ENCODE measurements around the gene ADAMTSL2.

Gene ADAMTSL2

DNA sequence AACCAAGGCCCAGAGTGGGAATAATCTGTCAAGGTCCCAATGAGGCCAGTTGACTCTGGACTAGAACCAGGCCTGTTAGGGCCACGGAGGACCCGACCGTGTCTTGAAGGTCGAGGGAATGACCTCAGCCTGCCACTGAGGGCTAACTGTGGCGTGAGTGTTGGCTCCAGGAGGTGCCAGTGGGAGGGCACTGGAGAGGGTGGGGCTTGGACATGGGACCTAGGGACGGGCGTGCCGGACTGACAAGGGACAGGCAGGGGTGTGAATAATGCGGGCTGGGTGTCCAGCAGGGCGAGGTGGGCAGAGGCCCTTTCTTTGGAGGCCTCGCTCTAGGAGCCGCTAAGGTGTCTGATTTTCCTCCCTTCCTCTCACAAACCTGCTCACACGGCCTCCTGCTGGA is 7.5 kb downstream of the ADAMTSL2 start:
- TF ChIP-seq, protein P1, sequence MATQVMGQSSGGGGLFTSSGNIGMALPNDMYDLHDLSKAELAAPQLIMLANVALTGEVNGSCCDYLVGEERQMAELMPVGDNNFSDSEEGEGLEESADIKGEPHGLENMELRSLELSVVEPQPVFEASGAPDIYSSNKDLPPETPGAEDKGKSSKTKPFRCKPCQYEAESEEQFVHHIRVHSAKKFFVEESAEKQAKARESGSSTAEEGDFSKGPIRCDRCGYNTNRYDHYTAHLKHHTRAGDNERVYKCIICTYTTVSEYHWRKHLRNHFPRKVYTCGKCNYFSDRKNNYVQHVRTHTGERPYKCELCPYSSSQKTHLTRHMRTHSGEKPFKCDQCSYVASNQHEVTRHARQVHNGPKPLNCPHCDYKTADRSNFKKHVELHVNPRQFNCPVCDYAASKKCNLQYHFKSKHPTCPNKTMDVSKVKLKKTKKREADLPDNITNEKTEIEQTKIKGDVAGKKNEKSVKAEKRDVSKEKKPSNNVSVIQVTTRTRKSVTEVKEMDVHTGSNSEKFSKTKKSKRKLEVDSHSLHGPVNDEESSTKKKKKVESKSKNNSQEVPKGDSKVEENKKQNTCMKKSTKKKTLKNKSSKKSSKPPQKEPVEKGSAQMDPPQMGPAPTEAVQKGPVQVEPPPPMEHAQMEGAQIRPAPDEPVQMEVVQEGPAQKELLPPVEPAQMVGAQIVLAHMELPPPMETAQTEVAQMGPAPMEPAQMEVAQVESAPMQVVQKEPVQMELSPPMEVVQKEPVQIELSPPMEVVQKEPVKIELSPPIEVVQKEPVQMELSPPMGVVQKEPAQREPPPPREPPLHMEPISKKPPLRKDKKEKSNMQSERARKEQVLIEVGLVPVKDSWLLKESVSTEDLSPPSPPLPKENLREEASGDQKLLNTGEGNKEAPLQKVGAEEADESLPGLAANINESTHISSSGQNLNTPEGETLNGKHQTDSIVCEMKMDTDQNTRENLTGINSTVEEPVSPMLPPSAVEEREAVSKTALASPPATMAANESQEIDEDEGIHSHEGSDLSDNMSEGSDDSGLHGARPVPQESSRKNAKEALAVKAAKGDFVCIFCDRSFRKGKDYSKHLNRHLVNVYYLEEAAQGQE (IDR thresholded peaks at IDR 0.05; ENCODE audit: insufficient read depth in 1 of 2, low read depth in 2 of 2, low read length in 2 of 2), result no peak
- TF ChIP-seq FOXP2 (optimal IDR thresholded peaks at IDR 0.05; ENCODE audit: borderline replicate concordance, extremely low read depth, extremely low read length, insufficient read depth), result no peak
- TF ChIP-seq POLR2AphosphoS5 (IDR thresholded peaks at IDR 0.05; ENCODE audit: low read depth, low read length), result no peak
- TF ChIP-seq TAF1 (IDR thresholded peaks at IDR 0.05; ENCODE audit: borderline replicate concordance, insufficient read depth, low read length), result no peak
- no peak for TF ChIP-seq SIN3A (IDR thresholded peaks at IDR 0.05; ENCODE audit: borderline replicate concordance, insufficient read depth, low read length)

DNA sequence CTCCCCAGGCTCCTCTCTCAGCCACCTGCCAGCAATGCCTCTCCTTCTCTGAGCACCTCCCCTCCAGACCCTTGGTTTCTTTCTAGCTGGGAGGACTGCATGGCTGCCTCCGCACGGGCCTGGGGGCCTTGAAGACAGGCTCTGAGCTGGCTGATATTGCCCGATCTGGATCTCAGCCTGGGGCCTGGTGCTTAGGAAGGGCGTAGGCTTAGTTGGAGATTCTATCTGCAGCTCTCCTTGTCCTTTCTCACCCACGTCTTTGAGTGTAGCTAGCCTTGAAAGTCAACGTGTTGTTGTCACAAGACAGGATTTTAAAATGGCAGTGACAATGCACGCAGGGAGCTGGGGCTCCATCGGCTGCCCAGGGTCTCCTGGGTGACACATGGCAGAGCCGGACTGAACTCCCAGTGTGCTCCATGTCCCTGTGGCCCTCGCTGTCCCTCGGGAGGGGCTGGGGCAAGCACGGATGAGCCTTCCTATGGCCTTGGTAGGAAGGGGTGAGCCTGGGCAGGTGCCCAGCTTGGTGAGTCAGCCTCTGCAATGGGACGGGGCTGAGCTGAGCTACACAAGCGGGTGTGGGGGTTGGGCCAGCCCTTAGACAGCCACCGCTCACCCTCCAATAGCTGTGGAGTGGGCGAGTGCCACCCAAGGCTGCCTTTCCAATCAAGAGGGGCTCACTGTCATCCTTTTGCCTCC is 9.4 kb downstream of the ADAMTSL2 start:
- TF ChIP-seq SIN3A (IDR thresholded peaks at IDR 0.05; ENCODE audit: borderline replicate concordance, insufficient read depth, low read length) (no peak), TAF1 (IDR thresholded peaks at IDR 0.05; ENCODE audit: borderline replicate concordance, insufficient read depth, low read length) (no peak)
- TF ChIP-seq, protein P1 (IDR thresholded peaks at IDR 0.05; ENCODE audit: insufficient read depth in 1 of 2, low read depth in 2 of 2, low read length in 2 of 2), result no peak

DNA sequence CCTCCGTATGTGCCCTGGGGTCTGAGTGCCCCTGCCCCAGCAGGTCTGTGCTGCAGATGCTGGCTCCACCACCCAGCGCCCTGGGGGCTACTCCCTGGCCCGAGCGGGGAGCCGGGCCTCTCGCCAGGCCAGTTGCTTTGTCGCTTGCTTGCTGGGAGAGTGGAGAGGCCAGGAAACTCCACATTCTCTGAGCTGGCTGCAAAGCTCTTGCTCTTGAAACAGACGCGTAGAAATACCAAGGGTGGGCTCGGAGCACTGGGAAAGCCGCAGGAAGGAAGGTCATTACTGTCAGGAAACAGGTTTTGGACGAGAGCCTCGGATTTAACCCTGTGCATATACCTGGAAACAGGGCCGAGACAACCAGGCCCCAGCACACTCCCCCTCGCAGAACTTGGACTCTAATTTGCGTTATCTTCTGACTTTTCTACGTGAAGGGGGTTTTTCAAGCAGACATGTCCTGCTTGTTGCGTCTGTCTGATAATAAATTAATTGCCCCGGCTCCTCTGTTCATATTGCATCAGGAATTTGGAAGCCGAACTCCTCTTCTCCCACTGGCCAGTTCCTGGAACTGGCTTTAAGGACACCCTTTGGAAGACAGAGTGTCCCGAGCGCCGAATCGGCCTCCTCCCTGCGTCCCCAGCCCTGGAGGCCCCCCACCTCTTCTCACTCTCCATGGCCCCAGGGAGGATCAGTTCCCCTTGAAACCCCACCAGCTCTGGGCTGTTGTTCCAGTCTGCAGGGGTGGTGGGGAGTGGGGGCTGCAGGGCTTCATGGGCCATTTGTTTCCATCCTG is 11.2 kb downstream of the ADAMTSL2 start:
- TF ChIP-seq POLR2AphosphoS5 (IDR thresholded peaks at IDR 0.05; ENCODE audit: low read depth, low read length) (no peak), SIN3A (IDR thresholded peaks at IDR 0.05; ENCODE audit: borderline replicate concordance, insufficient read depth, low read length) (no peak), FOXP2 (optimal IDR thresholded peaks at IDR 0.05; ENCODE audit: borderline replicate concordance, extremely low read depth, extremely low read length, insufficient read depth) (no peak), TAF1 (IDR thresholded peaks at IDR 0.05; ENCODE audit: borderline replicate concordance, insufficient read depth, low read length) (no peak)
- TF ChIP-seq, protein P1 (IDR thresholded peaks at IDR 0.05; ENCODE audit: insufficient read depth in 1 of 2, low read depth in 2 of 2, low read length in 2 of 2), result no peak

DNA sequence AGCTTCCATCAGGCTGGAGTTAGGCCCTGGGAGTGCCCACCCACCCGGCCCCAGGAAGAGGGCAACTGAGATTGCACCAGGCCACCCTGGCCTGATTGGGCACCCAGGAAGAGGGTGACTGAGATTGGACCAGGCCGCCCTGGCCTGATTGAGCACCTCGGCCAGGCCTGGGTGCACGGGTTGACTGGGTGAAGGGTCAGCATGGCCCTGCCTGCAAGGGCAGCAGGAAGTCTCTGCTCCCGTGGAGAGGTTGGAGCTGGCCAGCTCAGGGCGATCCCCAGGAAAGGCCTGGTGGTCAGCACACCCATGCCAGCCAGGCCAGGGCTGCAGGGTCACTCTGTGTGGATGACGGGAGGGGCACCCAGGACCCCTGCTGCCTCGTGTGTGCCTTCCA is 11.8 kb downstream of the ADAMTSL2 start:
- TF ChIP-seq, protein P1 (IDR thresholded peaks at IDR 0.05; ENCODE audit: insufficient read depth in 1 of 2, low read depth in 2 of 2, low read length in 2 of 2), result no peak
- TF ChIP-seq FOXP2 (optimal IDR thresholded peaks at IDR 0.05; ENCODE audit: borderline replicate concordance, extremely low read depth, extremely low read length, insufficient read depth), result no peak
- TF ChIP-seq SIN3A (IDR thresholded peaks at IDR 0.05; ENCODE audit: borderline replicate concordance, insufficient read depth, low read length), result no peak
- no peak for TF ChIP-seq POLR2AphosphoS5 (IDR thresholded peaks at IDR 0.05; ENCODE audit: low read depth, low read length)
- TF ChIP-seq TAF1 (IDR thresholded peaks at IDR 0.05; ENCODE audit: borderline replicate concordance, insufficient read depth, low read length), result no peak
